ENCODE data around the gene CEP19. TPM values are rescaled to one million over a fixed set of nuclear protein-coding genes. Genes with fewer than 3 reads are reported as not detected.
"Not testable (repeated sequence)": the region's sequence is repeated elsewhere in the genome, so short reads cannot be mapped to it uniquely, and the experiment has no call there.

CEP19 gene
- total and polyA plus RNA-seq, 12 donors, result 0.55 to 2.3 (median 0.84) TPM

- Histone ChIP-seq H3K27me3 (no peaks in the 10 kb centered on the region), H3K4me1 (no peaks in the 10 kb centered on the region), H3K27ac (no peak overlapping the region), H3K36me3 (peaks cover 0 to 61% (median 4%) of the 10 kb centered on the region in 9 donors), H3K4me3 (no peak overlapping the region), H3K9me3 (peaks cover 0 to 3% (median 0%) of the 10 kb centered on the region in 11 donors)
- DNase-seq (no peak), ATAC-seq (no peak)
- no peak for TF ChIP-seq CTCF (IDR thresholded peaks at IDR 0.05)
- intact Hi-C loops (cut with DNase I), result no loop called here
- 50 to 97% methylated on average over 2 of the region's 2 CpGs for WGBS, 2 donors
Measured at GRCh38 chr3:196721097-196721496, 9.0 kb upstream of the CEP19 start.

GRCh38 chr3:196717162-196717561, 5.1 kb upstream of the CEP19 start:
- intact Hi-C loops (cut with DNase I), result loop anchor here in 1 of 10 donors (10.0 kb wide), 1 partner anchor 228 kb away; the partner anchor contains the start of gene NCBP2
- ATAC-seq, H3K9me3 ChIP-seq, H3K27me3 ChIP-seq, H3K4me3 ChIP-seq, H3K27ac ChIP-seq, DNase-seq: not testable (repeated sequence)
- 96% methylated on average over 3 of the region's 3 CpGs for WGBS, 2 donors
- H3K4me1 ChIP-seq, result peaks cover 0 to 13% (median 10%) of the 10 kb centered on the region in 9 donors
- H3K36me3 ChIP-seq, result peaks cover 0 to 26% (median 4%) of the 10 kb centered on the region in 9 donors

DNA sequence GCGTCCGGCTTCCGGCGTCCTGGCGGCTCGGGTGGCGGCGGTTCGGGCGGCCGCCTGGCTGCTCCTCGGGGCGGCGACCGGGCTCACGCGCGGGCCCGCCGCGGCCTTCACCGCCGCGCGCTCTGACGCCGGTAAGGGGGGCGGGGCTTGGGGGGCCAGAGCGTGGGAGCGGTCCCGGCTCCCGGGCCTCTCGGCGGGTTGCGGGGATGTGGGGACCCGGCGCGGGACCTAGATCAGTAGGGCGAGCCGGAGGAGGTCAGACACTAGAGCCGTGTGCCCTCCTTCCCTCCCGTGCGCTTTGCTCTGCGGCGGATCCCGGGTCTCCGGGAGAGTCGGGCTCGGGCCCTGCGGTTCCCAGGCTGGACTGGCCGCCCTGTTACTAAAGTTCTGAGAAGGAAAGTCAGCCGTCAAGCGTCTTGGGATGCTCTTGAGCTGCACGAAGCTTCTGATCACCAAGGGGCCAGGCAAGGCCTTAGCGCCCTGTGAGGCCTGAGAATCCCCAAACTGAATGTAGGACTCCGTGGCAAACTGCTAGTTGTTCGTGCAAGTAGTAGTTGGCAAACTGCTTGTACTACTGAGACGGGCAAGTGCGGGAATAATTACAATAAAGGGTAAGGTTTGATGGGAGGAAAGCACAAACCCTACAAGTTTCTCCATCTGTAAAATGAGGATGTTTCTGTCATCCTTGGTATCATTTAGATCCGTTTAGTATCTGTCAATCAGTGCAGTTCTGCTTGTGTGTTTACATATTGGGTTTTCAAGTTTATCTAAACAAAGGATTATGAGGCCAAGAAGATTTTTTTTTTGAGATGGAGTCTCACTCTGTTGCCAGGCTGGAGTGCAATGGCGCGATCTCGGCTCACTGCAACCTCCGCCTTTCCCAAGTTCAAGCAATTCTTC, 714 bp upstream of the CEP19 start:
- ATAC-seq, result peak; percentile 72 to 88 (median 86)
- intact Hi-C loops (cut with DNase I), result loop anchor here in 2 of 10 donors (2.0 to 10.0 kb wide), 2 partner anchors 156 to 232 kb away; partner anchors contain the start of gene NCBP2 (in 1 of the 2)
- no peaks in the 10 kb centered on the region for H3K9me3 ChIP-seq
- TF ChIP-seq CTCF (IDR thresholded peaks at IDR 0.05), result peak in 1 of 9 donors; percentile 5
- H3K4me1 ChIP-seq, result peaks cover 7 to 23% (median 16%) of the 10 kb centered on the region in 9 donors
- peaks cover 0 to 5% (median 0%) of the 10 kb centered on the region in 9 donors for H3K36me3 ChIP-seq
- H3K4me3 ChIP-seq, result peak overlapping the region; percentile 77 to 98 (median 86)
- 6 to 8% methylated on average over 45 to 64 of the region's 64 CpGs for WGBS, 2 donors
- H3K27me3 ChIP-seq, result no peaks in the 10 kb centered on the region
- DNase-seq, result peak; percentile 62 to 77
- peak overlapping the region; percentile 72 to 97 (median 93) for H3K27ac ChIP-seq

DNA sequence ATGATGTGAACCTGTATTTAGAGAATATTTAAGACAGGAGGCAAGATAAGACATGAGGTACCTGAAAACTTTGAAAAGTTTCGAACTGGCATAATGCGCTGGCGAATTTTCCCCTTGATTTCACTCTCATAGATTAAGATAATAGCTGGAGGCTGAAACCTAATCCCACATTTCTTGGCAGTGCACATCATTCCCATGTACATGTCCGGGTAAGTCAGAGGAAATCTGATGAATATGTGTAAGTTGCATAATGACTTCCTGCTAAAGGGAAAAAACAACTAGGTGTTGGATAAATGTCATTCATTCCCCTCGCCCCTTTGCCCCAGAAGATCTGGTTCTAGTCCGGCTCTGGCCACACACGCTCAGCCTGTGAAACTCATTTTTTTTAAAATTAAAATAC, 3.6 kb downstream of the CEP19 start:
- intact Hi-C loops (cut with DNase I), result no loop called here
- no peak overlapping the region for H3K27ac ChIP-seq
- 76 to 80% methylated on average over 7 of the region's 7 CpGs for WGBS, 2 donors
- DNase-seq, result no peak
- H3K36me3 ChIP-seq, result no peaks in the 10 kb centered on the region
- TF ChIP-seq CTCF (IDR thresholded peaks at IDR 0.05), result no peak
- no peak for ATAC-seq
- H3K4me1 ChIP-seq, result peaks cover 7 to 19% (median 14%) of the 10 kb centered on the region in 9 donors
- H3K27me3 ChIP-seq, result no peaks in the 10 kb centered on the region
- no peaks in the 10 kb centered on the region for H3K9me3 ChIP-seq
- no peak overlapping the region for H3K4me3 ChIP-seq
